Adrenal gland (tissue), 5 donors: ENCODE measurements around the gene LRRC75A.

Source experiments
- POLR2A ChIP-seq, 2 donors: fragments of 450-650 bp; IDR thresholded peaks; one replicate each; pipeline ENCODE4 v1.6.1; 2017; ENCODE audit warnings: antibody characterized with exemption in 2 of 2, mild to moderate bottlenecking in 2 of 2, moderate library complexity in 1 of 2
- TF ChIP-seq, protein P1 (sequence below), 6 experiments: fragments of 450-650 bp in 4 of 6; fragments of 200-600 bp in 2 of 6; sonication (generic) in 1 of 6; IDR thresholded peaks; 1 replicate in 5 of 6; 2 replicates in 1 of 6; pipeline versions ENCODE4 v1.5.1 to v1.8.0; 2016 to 2021; ENCODE audit warnings: antibody characterized with exemption in 6 of 6, mild to moderate bottlenecking in 2 of 6, moderate library complexity in 1 of 6
- donor health status: DM: no; HTN: no; CAD: no.

GRCh38 chr17:16529906-16530305, 37.9 kb upstream of the LRRC75A start:
- TF ChIP-seq, protein P1, sequence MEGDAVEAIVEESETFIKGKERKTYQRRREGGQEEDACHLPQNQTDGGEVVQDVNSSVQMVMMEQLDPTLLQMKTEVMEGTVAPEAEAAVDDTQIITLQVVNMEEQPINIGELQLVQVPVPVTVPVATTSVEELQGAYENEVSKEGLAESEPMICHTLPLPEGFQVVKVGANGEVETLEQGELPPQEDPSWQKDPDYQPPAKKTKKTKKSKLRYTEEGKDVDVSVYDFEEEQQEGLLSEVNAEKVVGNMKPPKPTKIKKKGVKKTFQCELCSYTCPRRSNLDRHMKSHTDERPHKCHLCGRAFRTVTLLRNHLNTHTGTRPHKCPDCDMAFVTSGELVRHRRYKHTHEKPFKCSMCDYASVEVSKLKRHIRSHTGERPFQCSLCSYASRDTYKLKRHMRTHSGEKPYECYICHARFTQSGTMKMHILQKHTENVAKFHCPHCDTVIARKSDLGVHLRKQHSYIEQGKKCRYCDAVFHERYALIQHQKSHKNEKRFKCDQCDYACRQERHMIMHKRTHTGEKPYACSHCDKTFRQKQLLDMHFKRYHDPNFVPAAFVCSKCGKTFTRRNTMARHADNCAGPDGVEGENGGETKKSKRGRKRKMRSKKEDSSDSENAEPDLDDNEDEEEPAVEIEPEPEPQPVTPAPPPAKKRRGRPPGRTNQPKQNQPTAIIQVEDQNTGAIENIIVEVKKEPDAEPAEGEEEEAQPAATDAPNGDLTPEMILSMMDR (IDR thresholded peaks at IDR 0.05): no peak
- TF ChIP-seq POLR2A (IDR thresholded peaks at IDR 0.05): no peak
